HG03442 (cell line): ENCODE results near the gene C16orf86.
A peak's percentile ranks its signal among the peaks of the same experiment; 100 is the strongest.

Experiments used
- ATAC-seq: cut with Tn5 transposase; IDR thresholded peaks from one replicate; pipeline ENCODE4 v1.9.1; 2021; ENCODE audit warnings: mild to moderate bottlenecking, moderate library complexity; ENCODE audit not compliant: unreplicated experiment

The C16orf86 gene

GRCh38 chr16:67666559-67667452 is at the start of gene C16orf86, which contains the start of gene ENKD1:
TSS of gene C16orf86 (plus strand) at chr16:67666814. CDS start at chr16:67666971, 157 bp downstream.
TSS of gene ENKD1 (minus strand) at chr16:67666750. CDS start at chr16:67666442, 308 bp downstream.
- peak; percentile 56 for ATAC-seq

DNA sequence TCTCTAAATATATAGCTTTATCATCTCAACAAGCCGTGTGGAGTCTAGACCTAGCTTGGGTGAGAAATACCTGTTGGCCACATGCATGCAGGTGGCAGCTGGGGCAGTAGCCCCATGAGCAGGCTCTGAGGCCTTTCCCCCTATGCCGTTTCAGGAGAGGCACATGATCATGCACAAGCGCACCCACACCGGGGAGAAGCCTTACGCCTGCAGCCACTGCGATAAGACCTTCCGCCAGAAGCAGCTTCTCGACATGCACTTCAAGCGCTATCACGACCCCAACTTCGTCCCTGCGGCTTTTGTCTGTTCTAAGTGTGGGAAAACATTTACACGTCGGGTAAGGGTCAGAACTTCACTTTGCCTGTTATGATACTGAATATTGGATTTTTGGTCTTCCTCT is 38.4 kb upstream of the C16orf86 start:
- ATAC-seq: no peak

DNA sequence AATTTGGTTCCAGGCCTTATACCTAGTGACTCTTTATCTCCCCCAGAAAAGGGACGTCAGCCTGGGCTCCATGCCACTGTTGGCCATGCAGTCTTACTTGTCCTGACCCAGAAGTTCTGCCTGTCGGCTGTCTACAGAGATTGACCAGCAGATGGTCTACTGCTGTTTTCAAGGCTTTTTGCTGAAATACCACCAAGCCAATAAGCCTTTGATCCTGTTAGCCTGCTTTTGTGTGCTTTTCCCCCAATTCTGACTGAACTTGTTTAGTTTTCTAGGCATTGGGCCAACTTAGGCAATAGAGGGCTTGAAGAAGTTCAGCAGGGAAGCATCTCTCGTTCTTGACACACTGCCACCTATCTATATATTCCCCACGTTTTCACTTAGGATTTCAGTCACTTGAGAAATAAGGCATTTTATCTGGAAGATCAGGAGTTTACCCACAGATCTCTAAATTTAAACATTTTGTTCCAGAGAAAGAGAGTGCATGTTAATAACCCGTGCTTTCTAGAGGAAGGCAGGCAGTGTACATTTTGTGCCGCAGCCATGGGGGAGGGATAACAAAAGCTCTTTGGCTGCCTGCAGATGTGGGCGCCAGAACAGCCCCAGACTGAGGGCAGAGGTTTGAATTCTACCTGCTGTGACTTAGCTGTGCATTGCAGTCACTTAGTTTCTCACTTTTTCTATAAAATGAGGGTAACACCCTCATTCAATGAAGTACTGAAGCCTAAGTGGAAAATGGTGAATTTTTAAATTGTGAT is 34.0 kb upstream of the C16orf86 start:
- no peak for ATAC-seq

GRCh38 chr16:67636713-67637112 is 29.9 kb upstream of the C16orf86 start:
- no peak for ATAC-seq

DNA sequence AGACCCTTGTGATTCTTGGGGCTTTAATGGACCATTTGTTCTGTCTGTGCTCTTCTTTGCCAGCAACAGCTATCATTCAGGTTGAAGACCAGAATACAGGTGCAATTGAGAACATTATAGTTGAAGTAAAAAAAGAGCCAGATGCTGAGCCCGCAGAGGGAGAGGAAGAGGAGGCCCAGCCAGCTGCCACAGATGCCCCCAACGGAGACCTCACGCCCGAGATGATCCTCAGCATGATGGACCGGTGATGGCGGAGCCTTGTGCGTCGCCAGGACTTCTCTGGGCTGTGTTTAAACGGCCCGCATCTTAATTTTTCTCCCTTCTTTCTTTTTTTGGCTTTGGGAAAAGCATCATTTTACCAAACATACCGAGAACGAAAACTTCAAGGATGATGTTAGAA is 29.0 kb upstream of the C16orf86 start:
- no peak for ATAC-seq

DNA sequence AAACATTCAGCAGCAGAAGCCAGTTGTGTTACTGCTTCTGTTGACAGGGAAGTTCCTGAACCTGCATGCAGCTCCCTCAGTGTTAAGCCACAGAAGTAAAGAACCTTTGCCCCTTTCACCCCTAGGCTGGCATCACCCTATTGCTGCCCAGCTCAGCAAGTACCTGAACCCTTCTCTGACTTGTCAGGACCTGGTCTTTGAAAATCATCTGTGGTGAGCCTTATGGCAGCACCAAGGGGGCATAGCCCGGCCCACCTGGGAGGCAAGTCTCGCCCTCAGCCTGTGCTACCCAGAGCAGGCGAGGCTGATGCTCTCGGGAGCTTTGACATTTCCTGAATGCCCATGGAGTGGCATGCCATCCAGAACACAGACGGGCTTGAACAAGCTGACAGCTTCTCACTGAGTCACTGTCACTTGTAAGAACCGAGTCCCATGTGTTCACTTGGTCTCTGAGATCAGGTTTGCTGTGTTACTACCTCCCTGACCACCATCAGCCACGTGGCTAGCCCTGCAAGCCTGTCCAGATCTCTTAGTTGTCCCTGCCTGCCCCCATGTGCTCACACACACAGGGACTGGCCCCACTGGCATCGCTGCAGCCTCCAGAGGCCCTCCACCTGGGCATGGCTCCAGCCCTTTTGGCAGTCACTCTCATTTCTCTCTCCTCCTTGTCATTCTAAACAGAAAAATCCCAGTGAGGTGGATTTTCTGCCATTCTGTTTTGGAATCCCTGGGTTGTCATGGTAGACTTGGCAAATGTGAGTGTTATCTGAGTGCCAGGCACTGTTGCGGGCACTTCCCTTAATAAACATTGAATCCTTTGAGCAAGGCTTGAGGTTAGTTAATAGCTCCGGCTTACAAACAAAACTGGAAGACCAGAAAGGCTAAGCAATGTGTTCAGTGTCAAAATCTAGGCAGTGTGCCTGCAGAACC is 24.6 kb upstream of the C16orf86 start:
- ATAC-seq: no peak

DNA sequence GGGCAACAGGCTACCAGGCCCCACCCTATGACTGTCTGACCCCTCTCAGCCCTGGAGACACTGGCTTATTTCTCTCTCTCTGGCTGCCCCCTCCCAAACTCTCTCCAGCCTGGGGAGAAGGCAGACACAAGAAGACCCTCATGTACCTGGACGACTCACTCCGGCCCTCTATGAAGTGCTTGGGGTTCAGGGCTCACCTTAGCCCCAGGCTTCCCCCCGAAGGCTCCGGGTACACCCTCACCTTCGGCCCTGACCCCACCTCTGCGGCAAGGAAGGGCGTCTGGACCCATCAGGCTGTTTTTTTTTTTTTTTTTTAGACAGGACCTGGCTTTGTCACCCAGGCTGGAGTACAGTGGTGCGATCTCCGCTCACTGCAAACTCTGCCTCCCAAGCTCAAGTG is 22.6 kb upstream of the C16orf86 start:
- ATAC-seq: no peak

DNA sequence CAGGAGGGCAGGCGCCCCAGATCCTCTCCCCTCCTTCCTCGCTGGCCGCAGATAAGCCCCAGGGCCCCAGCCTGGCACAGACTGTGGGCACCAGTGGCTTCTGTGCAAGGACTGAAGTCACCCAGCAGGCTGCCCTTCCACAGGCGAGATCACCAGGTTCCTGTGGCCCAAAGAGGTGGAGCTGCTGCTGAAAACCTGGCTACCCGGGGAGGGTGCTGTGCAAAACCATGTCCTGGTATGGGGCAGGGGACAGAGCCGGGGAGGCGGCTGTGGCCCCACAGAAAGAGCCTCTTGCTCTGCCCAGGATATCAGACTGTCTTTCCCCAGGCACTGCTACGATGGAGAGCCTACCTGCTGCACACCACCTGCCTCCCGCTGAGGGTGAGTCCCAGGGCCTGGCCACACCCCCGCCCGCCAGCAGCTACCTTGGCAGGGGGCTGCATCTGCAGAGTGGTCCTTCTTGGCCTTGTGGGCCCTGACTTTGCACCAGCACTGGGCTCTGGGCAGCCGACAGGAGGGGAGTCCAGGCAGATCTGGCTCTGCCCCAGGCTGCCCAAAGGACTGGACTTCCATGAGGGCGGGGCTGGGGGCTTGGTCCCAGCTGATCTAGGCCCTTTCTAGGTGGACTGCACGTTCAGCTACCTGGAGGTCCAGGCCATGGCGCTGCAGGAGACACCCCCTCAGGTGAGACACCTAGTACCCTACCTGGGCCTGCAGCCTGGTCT is 21.1 kb upstream of the C16orf86 start:
- no peak for ATAC-seq

- ATAC-seq: no peak
Measured at GRCh38 chr16:67647111-67647651, 19.4 kb upstream of the C16orf86 start.

- ATAC-seq: no peak
Measured at GRCh38 chr16:67647681-67648080, 18.9 kb upstream of the C16orf86 start.

DNA sequence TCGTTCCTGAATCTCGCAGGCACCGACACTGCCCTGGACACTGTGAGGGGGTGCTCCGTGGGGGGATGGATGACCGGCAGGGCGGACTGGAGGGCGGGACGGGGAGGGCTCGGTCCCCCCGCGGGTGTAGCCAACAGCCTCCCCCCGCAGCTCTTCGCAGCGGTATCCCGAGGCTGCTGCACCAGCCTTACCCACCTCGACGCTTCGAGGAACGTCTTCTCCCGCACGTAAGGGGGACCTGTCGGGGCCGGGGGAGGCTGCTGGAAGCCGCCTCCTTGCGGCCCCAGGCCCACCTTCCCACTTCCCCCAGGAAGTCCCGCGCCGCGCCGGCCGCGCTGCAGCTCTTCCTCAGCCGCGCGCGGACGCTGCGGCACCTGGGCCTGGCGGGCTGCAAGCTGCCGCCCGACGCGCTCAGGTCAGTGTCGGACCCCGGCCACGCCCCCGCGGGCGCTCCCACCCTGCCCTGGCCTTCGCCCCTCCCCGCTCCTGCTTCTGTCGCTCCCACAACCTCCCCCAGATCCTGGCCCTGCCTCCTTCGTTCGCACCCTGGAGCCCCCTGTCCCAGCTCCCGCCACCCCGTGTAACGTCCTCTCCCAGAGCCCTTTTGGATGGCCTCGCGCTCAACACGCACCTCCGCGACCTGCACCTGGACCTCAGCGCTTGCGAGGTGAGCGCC is 18.4 kb upstream of the C16orf86 start:
- no peak for ATAC-seq

- no peak for ATAC-seq
Measured at GRCh38 chr16:67648764-67649407, 17.7 kb upstream of the C16orf86 start.

DNA sequence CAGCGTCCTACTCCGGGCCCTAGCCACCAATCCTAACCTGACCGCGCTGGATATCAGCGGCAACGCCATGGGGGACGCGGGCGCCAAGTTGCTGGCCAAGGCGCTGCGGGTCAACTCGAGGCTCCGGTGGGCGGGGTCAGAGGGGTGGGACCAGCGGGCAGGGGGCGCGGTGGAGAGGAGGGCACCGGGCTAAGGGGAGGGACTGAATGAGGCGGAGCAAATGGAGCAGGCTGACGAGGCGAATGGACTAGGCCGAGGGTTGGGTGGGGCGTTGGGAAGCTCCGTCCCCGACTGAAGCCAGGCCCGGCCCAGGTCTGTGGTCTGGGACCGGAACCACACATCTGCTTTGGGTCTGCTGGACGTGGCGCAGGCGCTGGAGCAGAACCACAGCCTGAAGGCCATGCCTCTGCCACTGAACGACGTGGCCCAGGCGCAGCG is 17.1 kb upstream of the C16orf86 start:
- no peak for ATAC-seq

GRCh38 chr16:67650023-67650422 is 16.6 kb upstream of the C16orf86 start:
- ATAC-seq: no peak

DNA sequence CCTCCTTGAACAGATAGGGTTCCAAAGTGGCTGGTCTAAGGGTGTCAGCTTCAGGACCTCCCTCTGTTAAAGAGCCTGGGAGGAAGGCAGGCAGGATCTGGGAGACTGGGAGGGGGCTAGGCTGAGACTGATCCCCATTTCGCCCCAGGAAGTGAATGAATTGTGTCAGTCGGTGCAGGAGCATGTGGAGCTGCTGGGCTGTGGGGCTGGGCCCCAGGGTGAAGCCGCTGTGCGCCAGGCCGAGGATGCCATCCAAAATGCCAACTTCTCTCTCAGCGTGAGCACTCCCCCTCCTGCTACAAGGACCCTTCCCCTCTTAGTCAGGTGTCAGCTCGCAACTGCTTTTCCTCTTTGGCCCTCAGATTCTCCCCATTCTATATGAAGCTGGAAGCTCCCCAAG is 15.6 kb upstream of the C16orf86 start:
- ATAC-seq: no peak

DNA sequence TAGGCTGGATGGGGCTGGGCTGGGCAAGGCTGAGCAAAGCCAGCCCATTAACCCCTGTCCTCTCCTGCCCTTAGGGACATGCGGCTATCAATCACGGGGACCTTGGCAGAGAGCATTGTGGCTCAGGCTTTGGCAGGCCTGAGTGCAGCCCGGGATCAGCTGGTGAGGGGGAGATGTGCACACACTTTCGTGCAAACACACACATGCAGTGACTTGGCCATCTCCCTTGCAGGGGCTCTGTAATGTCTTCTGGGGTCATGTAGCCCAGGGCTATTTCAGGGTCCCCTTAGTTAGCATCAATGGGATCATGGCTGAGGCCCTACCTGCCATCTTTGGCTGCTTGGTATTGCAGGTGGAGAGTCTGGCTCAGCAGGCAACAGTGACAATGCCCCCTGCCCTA is 14.8 kb upstream of the C16orf86 start:
- no peak for ATAC-seq

GRCh38 chr16:67652578-67653127 is 14.0 kb upstream of the C16orf86 start:
- no peak for ATAC-seq

DNA sequence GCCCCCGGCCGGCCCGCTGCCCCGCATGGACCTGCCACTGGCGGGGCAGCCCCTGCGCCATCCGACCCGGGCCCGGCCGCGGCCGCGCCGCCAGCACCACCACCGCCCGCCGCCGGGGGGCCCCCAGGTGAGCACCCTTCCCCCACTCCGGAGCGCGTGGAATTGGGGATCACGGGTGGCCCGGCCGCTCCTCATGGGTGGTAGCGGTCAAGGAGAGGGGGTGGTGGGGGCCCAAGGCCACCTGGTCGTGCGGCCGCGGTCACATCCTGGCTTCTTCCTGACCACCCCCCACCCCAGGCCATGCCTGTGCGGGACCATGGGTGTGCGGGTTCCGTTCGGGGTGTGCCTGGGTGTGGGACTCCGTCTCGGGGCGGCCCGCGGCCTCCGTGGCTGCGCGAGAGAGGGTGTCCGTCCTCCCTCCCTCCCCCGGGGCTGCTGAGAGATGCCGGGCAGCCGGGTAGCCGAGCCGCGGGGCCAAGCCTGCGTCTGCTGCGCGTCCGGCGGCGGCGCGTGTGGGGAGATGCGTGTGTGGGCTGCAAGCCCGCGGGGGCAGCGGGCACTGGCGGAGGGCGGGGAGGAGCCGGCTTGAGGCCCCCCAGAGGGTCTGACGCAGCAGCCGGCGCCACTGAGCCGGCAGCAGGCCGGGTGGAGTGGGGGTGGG is 13.4 kb upstream of the C16orf86 start:
- no peak for ATAC-seq
